ENCODE data around the gene ATP2B2.

The ATP2B2 gene

GRCh38 chr3:10390641-10391373, 114.6 kb downstream of the ATP2B2 start:
- no peak for DNase-seq (ENCODE audit: low read depth)
- TF ChIP-seq, protein P1, sequence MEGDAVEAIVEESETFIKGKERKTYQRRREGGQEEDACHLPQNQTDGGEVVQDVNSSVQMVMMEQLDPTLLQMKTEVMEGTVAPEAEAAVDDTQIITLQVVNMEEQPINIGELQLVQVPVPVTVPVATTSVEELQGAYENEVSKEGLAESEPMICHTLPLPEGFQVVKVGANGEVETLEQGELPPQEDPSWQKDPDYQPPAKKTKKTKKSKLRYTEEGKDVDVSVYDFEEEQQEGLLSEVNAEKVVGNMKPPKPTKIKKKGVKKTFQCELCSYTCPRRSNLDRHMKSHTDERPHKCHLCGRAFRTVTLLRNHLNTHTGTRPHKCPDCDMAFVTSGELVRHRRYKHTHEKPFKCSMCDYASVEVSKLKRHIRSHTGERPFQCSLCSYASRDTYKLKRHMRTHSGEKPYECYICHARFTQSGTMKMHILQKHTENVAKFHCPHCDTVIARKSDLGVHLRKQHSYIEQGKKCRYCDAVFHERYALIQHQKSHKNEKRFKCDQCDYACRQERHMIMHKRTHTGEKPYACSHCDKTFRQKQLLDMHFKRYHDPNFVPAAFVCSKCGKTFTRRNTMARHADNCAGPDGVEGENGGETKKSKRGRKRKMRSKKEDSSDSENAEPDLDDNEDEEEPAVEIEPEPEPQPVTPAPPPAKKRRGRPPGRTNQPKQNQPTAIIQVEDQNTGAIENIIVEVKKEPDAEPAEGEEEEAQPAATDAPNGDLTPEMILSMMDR (conservative IDR thresholded peaks at IDR 0.05; ENCODE audit: control insufficient read depth, insufficient read depth, low read depth, low read length) = no peak
- H3K4me3 ChIP-seq (ENCODE audit: control insufficient read depth, low read depth, low read length) = no peak overlapping the region

GRCh38 chr3:10389995-10390394, 115.4 kb downstream of the ATP2B2 start:
- DNase-seq (ENCODE audit: low read depth) = no peak
- H3K4me3 ChIP-seq (ENCODE audit: control insufficient read depth, low read depth, low read length) = no peak overlapping the region

DNA sequence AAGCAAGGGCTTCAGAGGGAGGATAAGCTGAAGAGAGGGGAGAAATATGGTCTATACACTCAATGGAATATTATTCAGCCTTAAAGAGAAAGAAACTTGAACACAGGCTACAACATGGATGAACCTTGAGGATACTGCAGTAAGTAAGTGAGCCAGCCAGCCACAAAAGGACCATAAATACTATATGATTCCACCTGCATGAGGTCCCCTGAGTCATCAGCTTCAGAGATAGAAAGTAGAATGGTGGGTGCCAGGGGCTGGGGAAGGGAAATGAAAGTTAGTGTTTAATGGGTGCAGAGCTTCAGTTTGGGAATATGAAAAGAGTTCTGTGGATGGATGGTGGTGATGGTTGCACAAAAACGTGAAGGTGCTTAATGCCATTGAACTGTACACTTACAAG, 116.0 kb downstream of the ATP2B2 start:
- no peak overlapping the region for H3K4me3 ChIP-seq (ENCODE audit: control insufficient read depth, low read depth, low read length)
- no peak for DNase-seq (ENCODE audit: low read depth)
- TF ChIP-seq, protein P1 (conservative IDR thresholded peaks at IDR 0.05; ENCODE audit: control insufficient read depth, insufficient read depth, low read depth, low read length) = no peak

More at GRCh38 chr3:10389995-10390394, 115.4 kb downstream of the ATP2B2 start:
- TF ChIP-seq, protein P1 (conservative IDR thresholded peaks at IDR 0.05; ENCODE audit: control insufficient read depth, insufficient read depth, low read depth, low read length) = no peak

GRCh38 chr3:10387881-10388609, 117.3 kb downstream of the ATP2B2 start:
- no peak for DNase-seq (ENCODE audit: low read depth)
- no peak overlapping the region for H3K4me3 ChIP-seq (ENCODE audit: control insufficient read depth, low read depth, low read length)
- TF ChIP-seq, protein P1 (conservative IDR thresholded peaks at IDR 0.05; ENCODE audit: control insufficient read depth, insufficient read depth, low read depth, low read length) = no peak

DNA sequence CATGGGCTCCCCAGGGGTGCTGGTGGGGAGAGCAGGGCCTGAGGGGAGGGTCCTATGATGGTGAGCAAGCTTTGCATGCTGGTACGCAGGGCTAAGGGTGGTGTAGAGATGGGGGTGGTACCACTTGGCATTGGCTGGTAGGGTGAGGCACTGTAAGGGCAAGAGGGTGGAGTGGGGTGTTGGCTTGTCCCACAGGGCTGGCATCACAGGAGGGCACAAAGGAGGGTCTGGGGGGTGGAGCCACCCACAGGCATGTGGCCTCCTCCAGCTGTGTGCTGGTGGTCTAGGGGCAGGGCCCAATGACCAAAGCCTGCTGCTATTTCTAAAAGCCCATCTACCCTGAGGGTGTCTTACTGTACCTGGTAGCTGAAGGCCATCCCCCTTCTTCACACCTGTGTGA, 119.3 kb downstream of the ATP2B2 start:
- no peak overlapping the region for H3K4me3 ChIP-seq (ENCODE audit: control insufficient read depth, low read depth, low read length)
- DNase-seq (ENCODE audit: low read depth) = no peak
- TF ChIP-seq, protein P1 (conservative IDR thresholded peaks at IDR 0.05; ENCODE audit: control insufficient read depth, insufficient read depth, low read depth, low read length) = no peak

- H3K4me3 ChIP-seq (ENCODE audit: control insufficient read depth, low read depth, low read length) = no peak overlapping the region
- DNase-seq (ENCODE audit: low read depth) = no peak
- TF ChIP-seq, protein P1 (conservative IDR thresholded peaks at IDR 0.05; ENCODE audit: control insufficient read depth, insufficient read depth, low read depth, low read length) = no peak
Measured at GRCh38 chr3:10384541-10385360, 120.6 kb downstream of the ATP2B2 start.
